ENCODE measurements around the gene LPXN. TPM values are rescaled to one million over a fixed set of nuclear protein-coding genes. Genes with fewer than 3 reads are reported as not detected.

The LPXN gene
- total RNA-seq: 138 and 144 TPM in 2 replicates

DNA sequence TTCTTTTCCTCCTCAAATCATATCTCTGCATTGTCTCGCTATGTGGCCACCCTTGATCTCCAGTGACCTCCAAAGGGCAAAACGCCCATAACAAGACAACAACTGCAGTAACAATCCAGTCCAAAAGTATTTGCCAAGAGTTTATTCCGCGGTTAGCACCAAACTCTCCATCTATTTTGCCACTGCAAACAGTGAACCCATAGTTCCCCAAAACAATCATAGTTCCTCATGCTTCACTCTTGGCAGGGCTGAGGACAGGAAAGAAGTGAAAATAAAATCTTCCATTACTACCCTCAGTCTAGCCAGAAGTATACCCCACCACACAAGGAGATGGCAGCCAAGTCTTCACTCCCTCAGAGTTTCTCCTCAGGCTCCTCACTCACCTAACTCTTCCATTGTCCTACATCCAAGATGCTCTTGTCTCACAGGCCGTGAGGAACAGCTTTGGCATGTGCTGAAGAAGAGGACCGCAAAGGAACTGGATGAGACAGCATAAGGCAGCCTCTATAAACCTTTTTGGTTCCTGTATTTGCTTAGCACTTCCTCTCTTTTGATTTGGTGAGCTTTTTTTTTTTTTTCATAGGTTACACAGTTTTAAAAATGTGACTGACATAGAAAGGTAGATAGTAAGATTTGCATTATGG, at the start of gene LPXN:
TSS of gene LPXN (minus strand) at position 480 of the 644 bp plus-strand sequence. CDS start at position 396, 84 bp downstream.
- intact Hi-C loops (cut with micrococcal nuclease): loop anchor here (1.0 to 10.0 kb wide), 7 partner anchors 45 to 1237 kb away; partner anchors contain the start of genes MRPL16, SLC43A3 and STX3

DNA sequence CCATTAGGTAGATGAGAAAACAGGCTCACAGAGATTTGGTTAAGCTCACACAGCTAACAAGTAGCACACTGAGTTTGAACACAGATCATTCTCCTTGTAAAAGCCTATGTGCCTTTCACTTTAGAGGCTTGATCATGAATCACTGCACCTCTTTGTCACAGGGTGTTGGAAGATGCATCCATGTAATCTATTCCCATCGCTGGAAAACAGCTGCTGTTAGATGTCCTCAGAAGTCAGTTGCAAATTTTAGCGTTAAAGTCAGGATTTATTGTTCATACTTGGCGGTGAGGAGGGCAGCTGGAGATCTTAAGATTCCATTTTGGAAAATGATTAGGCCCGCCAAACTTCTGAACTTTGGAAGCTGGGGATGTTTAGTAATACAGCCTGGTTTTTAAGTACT, 49.4 kb upstream of the LPXN start:
- intact Hi-C loops (cut with micrococcal nuclease): no loop called here

DNA sequence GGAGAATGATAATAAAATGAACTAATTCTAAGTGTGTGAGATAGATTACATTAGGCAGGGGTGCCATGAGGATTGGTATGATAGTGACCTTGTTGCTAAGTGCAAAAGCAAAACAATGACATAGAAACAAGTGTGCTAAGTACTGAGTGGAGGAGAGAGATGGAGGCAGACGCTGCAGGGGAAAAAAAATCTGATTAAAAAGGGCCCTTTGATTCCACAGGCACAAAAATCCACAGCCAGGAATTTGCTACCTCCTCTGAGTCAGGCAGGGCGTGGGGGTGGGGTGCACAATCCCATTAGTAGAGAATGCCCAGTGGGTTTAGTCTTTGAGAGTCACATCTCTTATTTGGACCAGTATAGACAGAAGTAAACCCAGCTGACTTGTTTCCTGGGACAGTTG, 46.7 kb upstream of the LPXN start, which contains the start of gene CNTF:
TSS of gene CNTF (plus strand) at position 322 of the 400 bp plus-strand sequence. CDS start 88 bp downstream, outside the sequence.
- intact Hi-C loops (cut with micrococcal nuclease): no loop called here

DNA sequence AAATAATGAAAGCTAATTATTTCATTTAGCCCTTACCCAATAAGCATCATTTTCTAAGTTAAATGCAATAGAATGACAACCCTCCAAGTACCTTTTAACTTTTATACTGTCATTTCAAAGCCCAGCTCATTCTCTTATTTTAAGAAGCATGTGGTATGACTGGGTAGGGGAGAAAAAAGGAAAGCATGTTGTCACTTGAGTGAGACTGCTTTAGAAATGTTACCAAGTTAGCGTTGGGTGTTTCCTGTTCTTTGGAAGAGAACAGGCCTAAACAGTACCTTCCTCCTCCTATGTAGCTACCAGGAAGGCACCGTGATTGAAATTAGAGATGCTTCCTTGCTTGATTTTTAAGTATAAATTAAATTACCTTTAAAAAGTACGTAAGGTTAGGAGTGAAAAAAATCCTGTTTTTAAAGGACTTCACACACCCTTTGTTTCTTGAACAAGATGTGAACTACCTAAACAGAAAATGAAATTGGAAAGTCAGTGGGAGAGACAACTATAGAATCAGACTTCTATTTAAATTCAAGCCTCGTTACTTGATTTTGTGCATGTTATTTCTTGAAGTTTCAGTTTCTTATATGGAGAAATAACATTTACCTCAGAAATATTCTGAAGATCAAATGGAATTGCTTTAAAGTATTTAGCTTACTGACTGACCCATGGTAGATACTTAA, 46.1 kb upstream of the LPXN start:
- intact Hi-C loops (cut with micrococcal nuclease): loop anchor here (2.0 kb wide), 1 partner anchor 47 kb away; the partner anchor contains the start of gene LPXN

- intact Hi-C loops (cut with micrococcal nuclease): no loop called here
These were observed 42.4 kb upstream of the LPXN start for GRCh38 chr11:58617976-58618557.

DNA sequence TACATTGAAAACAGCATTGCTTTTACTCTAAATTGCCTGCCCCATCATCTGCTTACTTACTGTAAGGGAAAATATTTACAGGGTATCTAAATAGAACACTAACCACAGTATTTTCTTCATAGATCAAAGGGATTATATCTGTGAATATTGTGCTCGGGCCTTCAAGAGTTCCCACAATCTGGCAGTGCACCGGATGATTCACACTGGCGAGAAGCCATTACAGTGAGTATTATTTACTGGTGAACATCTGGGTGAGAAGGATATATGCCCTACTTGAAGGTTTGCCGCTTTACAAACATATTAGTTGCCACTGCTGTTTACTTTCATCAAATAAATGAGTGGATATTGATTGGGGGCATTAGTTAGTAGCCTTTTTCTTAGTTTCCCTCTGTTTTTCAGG, 40.9 kb upstream of the LPXN start:
- intact Hi-C loops (cut with micrococcal nuclease): no loop called here

DNA sequence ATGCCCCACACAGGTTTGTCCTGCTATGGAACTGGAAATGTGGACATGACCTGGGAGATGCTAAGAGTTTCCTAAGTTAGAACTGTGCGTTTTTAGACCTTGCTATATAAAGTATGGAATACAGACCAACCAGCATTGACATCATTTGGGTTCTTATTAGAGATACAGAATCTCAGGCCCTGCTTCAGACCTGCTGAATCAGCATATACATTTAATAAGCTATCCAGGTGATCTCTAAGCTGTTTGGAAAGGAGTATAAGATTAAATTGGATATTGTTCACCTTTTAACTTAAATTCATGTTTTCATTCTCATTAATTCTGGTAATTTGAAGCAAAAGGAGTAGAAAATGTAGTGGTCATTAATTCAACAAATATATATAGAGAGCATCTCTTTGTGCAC, 39.9 kb upstream of the LPXN start:
- intact Hi-C loops (cut with micrococcal nuclease): loop anchor here (2.0 kb wide), 1 partner anchor 47 kb away; no protein-coding TSS in a partner anchor

GRCh38 chr11:58613228-58613627, 37.6 kb upstream of the LPXN start:
- intact Hi-C loops (cut with micrococcal nuclease): no loop called here

DNA sequence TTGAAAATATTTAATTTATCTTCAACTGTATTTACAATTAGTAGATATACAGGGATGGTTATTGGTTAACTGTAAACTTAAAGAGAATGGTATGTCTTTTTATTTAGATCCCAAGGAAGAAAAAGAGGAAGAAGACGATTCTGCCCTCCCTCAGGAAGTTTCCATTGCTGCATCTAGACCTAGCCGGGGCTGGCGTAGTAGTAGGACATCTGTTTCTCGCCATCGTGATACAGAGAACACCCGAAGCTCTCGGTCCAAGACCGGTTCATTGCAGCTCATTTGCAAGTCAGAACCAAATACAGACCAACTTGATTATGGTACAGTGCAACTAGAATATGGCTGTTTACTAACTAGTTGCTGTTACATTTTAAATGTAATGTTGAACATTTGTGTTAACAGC, 34.1 kb upstream of the LPXN start:
- intact Hi-C loops (cut with micrococcal nuclease): no loop called here

DNA sequence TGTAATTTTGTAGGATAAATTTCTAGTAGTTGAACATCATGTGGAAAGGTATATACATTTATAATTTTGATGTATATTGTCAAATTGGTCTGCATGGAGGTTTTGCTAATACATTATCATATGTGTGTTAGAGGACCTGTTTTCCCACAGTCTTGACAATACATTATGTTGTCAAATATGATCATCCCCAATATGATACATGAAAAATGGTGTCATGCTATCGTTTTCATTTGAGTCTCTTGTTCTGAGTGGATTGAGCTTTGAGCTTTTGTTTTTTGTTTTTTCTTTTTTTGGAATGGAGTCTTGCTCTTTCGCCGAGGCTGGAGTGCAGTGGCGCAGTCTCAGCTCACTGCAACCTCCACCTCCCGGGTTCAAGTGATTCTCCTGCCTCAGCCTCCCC, 32.7 kb upstream of the LPXN start:
- intact Hi-C loops (cut with micrococcal nuclease): no loop called here

GRCh38 chr11:58606930-58607714, 31.5 kb upstream of the LPXN start:
- intact Hi-C loops (cut with micrococcal nuclease): no loop called here

GRCh38 chr11:58600510-58600909, 24.9 kb upstream of the LPXN start:
- intact Hi-C loops (cut with micrococcal nuclease): no loop called here

GRCh38 chr11:58597486-58598144, 22.0 kb upstream of the LPXN start:
- intact Hi-C loops (cut with micrococcal nuclease): loop anchor here (2.0 kb wide), 1 partner anchor 17 kb away; no protein-coding TSS in a partner anchor

DNA sequence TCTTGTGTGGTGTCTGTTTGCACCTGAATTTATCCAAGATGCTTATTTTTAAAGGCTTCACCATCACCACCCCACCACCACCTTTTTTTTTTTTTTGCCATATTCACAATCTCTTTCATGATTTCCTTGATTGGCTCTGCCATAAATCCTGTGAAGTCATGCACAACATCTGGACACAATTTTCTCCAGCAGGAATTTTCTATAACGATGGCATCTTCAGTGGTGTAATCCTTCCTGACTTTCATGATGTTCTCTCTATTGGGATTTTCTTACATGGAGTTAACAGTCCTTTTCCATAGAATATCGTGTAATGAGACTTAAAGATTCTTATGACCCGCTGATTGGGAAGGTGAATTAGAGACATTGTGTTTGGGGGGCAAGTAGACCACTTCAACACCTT, 21.0 kb upstream of the LPXN start:
- intact Hi-C loops (cut with micrococcal nuclease): loop anchor here (2.0 kb wide), 1 partner anchor 16 kb away; no protein-coding TSS in a partner anchor

- intact Hi-C loops (cut with micrococcal nuclease): no loop called here
These were observed 19.2 kb upstream of the LPXN start for GRCh38 chr11:58594826-58595225.

DNA sequence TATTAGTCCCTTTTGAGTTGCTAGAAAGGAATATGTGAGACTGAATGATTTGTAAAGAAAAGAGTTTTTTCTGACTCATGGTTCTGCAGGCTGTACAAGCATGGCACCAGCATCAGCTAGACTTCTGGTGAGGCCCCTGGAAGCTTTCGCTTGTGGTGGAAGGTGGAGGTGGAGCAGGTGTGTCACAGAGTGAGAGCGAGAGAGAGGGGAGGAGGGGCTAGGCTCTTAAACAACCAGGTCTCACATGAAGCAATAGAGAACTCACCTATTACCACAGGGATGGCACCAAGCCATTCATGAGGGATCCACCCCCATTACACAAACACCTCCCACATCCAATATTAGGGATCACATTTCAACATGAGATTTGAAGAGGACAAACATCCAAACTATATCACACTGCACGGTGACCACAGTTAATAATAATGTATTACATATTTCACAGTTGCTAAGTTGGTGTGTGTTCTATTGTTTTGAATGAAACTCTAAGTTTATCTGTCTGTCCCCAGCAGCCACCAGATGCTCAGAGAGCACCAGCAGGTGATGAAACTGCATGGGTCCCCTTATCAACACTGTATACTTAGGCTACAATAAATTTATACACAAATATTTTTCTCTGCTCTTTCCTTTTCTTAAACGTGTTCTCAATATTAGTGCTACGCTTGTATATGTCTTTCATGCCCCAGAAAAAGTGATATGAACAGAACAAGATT, 17.3 kb upstream of the LPXN start:
- intact Hi-C loops (cut with micrococcal nuclease): no loop called here

DNA sequence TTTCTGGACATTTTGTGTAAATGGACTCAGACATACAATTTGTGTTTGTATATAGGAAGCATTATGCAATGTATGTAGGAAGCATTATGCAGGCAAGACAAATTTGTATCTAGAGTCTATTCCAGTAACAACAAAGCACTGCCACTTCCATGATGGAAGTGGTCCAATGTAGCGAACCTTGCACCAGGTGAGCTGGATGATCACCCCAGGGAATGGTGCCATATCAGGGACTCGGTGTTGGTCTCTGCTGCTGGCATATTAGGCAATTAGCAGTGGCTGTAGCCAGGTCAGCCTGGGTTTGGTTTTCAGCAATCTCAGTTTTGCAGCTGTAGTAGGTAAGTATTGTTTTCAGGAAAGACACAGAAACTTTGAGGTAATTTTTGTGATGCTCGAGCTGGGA, 16.0 kb upstream of the LPXN start:
- intact Hi-C loops (cut with micrococcal nuclease): no loop called here

DNA sequence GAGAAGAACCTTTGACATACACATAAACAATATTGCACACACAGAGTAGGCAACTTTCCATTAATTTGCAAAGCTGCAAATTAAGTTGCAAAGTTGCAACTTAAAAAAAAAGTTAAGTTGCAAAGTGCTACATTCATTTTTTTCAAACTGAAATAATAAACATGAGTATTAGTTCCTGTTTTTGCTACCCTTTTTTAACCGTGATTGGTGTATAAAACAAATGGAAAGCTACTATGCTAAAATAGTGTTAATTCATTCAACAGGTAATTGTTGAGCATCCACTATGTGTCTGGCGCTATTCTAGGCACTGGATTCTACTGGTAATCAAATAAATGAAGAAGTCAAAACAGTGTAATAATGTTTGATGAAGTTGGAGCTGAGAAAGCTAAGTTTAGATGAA, 11.3 kb upstream of the LPXN start:
- intact Hi-C loops (cut with micrococcal nuclease): no loop called here

GRCh38 chr11:58582437-58582836, 6.8 kb upstream of the LPXN start:
- intact Hi-C loops (cut with micrococcal nuclease): no loop called here

DNA sequence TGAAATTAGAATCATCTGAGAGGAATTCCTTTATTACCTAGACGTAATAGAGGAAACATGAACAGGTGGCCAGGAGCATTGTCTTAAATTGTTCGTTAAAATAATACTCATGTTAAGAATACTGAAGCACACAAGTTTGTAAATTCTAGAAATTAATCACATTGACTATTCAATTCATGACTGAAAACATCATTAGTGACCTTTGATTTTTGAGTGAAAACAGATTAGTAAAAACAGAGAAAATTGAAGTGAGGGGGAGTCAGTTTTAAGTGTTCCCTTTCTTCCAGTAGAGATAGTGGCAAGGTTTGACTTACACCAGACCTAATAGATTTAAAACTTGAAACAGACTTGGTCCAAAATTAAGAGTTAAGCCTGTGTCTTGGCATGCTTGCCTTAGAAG, 4.7 kb upstream of the LPXN start:
- intact Hi-C loops (cut with micrococcal nuclease): loop anchor here (2.0 kb wide), 1 partner anchor 16 kb away; no protein-coding TSS in a partner anchor

All from T-helper 1 cell treated with Interleukin-12 subunit alpha and Interleukin-12 subunit beta and Interleukin-4 antibody, amounts not matched to agents 30 ng/mL and 1 ng/mL, for 36 hours (primary cell).